Fibroblast of pulmonary artery (primary cell): ENCODE data around the gene NOPCHAP1.

ENCODE experiments used
- DNase-seq: peaks from one replicate; pipeline ENCODE4 v3.0.0-alpha.2; 2010; ENCODE audit warnings: low read depth
- H3K4me3 ChIP-seq: replicated peaks from 2 replicates; pipeline ENCODE4 v1.5.1; 2011; ENCODE audit warnings: low read depth, mild to moderate bottlenecking, control low read depth, low read length, moderate library complexity
- TF ChIP-seq, protein P1 (sequence below): IDR thresholded peaks from 2 replicates; pipeline ENCODE4 v1.5.1; 2011; ENCODE audit warnings: mild to moderate bottlenecking, control low read depth, low read length, inconsistent platforms; ENCODE audit errors: missing control alignments

The NOPCHAP1 gene

DNA sequence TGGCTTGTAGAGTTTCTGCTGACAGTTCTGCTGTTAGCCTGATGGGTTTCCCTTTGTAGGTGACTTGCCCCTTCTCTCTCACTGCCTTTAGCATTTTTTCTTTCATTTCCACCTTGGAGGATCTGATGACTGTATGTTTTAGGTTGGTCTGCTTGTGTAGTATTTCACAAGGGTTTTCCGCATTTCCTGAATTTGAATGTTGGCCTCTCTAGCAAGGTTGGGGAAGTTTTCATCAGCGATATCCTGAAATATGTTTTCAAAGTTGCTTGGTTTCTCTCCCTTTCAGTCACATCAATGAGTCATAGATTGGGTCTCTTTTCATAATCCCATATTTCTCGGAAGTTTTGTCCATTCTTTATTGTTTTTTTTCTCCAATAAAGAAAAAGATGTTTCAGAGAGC is 11.4 kb downstream of the NOPCHAP1 start:
- TF ChIP-seq, protein P1, sequence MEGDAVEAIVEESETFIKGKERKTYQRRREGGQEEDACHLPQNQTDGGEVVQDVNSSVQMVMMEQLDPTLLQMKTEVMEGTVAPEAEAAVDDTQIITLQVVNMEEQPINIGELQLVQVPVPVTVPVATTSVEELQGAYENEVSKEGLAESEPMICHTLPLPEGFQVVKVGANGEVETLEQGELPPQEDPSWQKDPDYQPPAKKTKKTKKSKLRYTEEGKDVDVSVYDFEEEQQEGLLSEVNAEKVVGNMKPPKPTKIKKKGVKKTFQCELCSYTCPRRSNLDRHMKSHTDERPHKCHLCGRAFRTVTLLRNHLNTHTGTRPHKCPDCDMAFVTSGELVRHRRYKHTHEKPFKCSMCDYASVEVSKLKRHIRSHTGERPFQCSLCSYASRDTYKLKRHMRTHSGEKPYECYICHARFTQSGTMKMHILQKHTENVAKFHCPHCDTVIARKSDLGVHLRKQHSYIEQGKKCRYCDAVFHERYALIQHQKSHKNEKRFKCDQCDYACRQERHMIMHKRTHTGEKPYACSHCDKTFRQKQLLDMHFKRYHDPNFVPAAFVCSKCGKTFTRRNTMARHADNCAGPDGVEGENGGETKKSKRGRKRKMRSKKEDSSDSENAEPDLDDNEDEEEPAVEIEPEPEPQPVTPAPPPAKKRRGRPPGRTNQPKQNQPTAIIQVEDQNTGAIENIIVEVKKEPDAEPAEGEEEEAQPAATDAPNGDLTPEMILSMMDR: no peak
- no peak for DNase-seq
- no peak overlapping the region for H3K4me3 ChIP-seq

DNA sequence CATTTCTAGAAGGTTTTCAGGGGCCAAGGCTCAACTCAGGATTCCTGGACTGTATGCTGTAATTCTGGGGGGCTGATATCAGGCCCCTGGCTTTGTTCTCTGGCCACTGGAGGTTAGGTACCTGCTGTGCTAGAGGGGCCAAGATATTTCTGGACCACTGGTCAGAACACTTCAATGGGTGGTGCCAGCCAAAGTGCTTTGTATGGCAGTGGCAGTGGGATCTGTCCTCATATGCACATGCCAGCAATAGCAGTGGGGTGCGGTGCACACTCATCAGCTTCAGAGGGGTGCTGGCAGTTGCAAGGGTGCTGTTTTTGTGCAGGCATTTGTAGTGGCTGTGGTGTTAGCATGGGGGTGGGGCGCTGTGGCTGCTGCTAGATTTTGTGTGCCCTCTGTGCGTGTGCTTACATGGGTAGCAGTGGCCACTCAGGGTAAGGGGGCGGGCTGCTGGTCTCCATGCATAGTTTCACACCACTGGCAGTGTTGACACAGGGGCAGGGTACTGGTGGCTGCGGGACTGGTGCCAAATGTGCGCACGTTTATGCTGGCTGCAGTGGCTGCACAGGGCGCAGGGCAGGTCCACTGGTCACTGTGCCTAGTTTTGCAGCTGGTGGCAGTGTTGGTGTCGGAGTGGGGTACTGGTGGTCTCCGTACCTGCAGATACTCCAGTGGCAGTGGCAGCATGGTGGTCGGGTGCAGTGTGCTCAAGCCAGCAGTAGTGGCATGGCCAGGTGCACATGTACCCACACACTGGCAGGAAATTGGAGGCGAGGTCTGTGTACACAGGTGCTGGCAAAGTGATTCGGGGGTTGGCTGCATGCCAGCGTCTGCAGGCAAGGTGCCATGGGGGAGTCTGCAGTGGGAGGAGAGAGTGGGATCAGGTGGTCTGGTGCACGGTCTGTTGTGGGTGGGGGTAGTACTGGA is 12.6 kb downstream of the NOPCHAP1 start:
- H3K4me3 ChIP-seq: no peak overlapping the region
- no peak for DNase-seq
- TF ChIP-seq, protein P1: no peak

GRCh38 chr12:104999347-104999685 is 13.2 kb downstream of the NOPCHAP1 start:
- TF ChIP-seq, protein P1: no peak
- DNase-seq: no peak
- H3K4me3 ChIP-seq: no peak overlapping the region

DNA sequence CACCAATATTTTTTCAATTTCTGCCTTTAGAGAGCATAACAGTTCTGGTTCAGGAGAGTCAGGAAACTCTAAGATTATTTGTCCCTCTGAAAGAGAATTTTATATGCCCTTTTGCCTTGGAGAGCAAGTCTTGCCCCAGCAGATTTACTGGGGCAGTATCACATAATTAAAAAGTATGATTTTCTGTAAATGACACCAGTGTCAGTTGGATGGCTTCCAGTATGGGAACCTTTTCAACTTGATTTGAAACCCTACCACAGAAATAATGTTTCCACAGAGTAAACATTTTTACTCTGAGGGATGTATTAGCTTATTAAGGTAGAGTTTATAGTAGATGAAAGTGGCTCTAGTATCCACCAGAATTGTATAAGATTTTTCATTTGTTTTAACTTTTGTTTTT is 15.4 kb downstream of the NOPCHAP1 start:
- TF ChIP-seq, protein P1: no peak
- no peak for DNase-seq
- H3K4me3 ChIP-seq: no peak overlapping the region

DNA sequence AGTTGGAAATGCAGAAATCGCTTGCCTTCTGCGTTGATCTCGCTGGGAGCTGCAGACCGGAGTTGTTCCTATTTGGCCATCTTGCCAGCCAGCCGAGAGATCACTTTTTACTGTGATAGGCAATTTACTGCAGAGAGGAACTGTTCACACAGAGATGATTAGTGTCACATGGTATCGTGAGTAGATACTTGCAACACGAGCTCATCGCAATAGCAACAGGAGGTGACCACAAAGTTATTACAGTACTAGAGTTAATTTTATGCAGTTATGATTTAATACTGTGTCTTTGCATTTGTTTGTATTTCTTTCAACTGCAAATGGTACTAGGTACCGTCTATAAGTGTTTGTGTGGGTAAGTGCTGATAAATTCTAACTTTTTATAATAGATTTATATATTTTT is 27.8 kb downstream of the NOPCHAP1 start:
- H3K4me3 ChIP-seq: no peak overlapping the region
- TF ChIP-seq, protein P1: no peak
- no peak for DNase-seq

DNA sequence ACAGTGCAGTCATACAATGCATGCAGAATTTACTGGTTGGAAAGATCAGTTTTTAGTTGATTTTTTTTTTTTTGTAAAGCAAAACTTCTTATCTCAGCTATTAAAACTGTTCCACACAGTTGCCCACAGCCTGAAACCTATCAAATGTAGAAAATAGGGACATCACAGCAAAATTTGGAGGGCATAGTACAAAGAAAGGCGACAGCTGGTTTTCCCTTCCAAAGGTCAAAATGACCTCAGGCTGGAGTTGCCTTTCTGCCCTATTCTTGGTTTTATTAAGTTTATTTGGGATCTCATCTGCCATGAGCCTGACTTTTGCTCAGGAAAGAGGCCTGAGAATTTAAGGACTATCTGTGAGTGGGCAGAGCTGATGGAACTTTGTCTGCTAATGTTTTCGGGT is 28.5 kb downstream of the NOPCHAP1 start:
- TF ChIP-seq, protein P1: no peak
- DNase-seq: no peak

GRCh38 chr12:105015543-105015942 is 29.4 kb downstream of the NOPCHAP1 start:
- TF ChIP-seq, protein P1: no peak
- DNase-seq: no peak
- H3K4me3 ChIP-seq: no peak overlapping the region

More for the DNA sequence above, 28.5 kb downstream of the NOPCHAP1 start:
- no peak overlapping the region for H3K4me3 ChIP-seq
